ENCODE measurements around the gene MDGA2.
A peak's percentile ranks its signal among the peaks of the same experiment; 100 is the strongest.
"Not testable (repeated sequence)": the region's sequence is repeated elsewhere in the genome, so short reads cannot be mapped to it uniquely, and the experiment has no call there.

MDGA2 gene

DNA sequence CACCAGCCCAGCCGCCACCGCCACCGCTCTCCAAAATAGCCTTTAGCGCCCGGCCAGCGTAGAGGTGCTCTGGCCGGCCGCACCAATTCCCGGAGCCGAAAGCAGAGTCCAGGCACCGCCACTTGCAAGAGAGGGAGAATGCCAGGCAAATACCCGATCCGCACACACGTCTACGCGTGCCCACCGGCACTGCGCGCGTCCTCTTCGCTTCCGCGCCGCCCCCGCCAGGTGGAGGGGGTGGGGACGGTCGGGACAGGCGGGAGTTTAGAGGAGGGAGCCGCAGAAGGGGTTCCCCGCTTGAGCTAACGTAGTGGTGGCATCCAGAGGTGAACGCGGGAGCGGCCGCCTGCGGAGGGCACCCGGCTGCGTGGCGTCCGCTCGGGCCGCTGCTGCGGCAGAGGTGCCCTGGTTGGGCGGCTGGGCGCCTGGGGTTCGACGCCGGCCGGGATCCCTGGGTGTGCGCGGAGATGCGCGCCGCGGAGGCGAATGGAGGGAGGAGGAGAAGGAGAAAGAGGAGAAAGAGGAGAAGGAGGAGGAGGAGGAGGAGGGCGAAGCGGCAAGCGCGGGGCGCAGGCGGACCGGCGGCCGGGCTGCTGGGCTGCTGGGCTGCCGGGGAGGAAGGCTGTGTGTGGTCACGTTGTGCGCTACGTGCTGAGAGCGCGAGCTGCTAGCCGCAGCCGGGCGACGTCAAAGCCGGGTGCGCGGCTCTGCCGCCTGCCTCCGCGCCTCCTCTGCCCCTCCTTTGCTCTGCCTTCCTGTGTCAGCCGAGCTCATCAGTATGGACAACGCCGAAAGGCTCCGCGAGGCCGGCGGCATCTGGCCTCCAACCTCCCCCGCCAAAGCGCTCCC lies at the start of gene MDGA2:
Gene MDGA2, minus strand, starts transcription at position 140 of the 849 bp plus-strand sequence.
- peak in 1 of 3 donors; percentile 9 for DNase-seq

DNA sequence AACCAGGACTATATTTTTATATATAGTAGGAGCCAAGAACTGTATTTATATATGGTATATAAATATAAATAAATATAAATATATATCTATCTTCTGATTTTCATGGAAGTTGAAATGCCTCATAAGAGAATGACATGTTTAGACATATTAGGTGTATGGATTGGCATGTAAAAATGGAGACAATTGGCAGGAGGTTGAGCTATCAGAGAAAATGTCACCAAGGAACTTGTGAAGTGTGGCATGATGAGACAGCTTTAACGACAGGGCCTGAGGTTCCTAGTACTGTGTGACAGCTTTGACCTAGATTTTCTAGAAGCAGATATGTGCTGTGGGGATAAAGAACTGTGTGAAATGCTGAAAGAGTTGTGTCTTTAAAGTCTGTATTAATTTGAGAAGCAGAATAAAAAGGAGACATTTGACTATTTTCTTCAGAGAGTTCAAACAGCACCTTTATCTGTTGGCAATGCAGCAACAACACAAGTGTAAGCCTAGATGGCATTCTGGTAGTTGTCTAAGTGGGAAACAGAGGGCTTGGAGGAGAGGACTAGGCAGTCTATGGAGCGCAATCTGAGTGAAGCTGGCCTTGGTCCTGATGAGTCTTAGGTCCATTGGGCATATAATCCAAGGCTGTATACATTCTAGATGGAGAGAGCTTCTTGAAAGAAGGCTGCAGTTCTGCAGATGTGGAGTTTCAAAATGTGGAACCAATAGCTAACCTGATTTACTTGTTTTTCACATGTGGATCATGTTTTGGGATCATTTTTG lies 47.7 kb upstream of the MDGA2 start:
- DNase-seq = no peak

DNA sequence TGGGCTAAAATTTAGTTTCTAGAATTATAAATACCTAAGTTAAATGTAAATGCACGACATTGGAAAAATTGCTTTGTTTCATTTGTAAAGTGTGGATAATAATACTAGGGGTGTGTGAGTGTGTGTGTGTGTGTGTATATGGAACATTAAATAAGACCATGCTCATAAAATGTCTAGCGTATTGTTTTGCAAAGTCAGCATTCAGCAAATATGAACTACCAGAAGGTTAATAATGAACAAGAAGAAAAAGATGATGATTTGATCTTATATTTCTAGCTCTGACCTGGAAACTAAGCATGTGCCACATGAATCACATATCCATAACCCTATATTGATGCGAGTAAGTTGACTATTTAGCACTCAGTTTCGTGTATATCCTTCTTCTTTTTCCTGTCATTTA lies 44.9 kb upstream of the MDGA2 start:
- no peak for DNase-seq

DNA sequence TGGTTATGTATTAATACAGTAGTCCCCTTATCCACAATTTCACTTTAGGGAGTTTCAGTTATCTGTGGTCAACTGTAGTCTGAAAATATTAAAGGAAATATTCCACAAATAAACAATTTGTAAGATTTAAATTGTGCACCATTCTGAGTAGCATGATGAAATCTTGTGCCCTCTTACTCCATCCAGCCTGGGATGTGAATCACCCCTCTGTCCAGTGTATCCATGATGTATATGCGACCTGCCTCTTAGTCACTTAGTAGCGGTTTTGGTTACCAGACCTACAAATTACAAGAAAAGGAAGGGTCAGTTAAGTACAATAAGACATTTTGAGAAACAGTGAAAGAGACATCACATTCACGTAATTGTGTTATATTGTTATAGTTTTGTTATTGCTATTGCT lies 39.9 kb upstream of the MDGA2 start:
- DNase-seq = peak in 2 of 3 donors; percentile 1 to 20

DNA sequence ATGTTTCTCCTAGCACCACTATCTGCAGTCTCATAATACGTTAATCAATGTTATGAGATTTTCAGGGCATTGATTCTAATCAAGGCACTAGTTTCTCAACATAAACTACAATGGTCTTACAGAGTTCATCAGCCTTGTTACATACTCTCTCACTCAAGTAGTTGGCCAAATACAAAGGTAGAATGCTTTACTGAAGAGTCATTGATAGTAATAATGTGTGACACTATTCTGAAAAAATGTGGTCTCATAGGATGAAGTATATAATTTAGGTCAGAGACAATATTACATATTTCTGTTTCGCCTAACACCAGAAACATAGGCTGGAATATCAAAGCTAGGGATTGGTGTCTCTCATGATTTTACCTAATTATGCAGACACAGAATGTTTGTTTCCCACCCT lies 35.2 kb upstream of the MDGA2 start:
- no peak for DNase-seq

DNA sequence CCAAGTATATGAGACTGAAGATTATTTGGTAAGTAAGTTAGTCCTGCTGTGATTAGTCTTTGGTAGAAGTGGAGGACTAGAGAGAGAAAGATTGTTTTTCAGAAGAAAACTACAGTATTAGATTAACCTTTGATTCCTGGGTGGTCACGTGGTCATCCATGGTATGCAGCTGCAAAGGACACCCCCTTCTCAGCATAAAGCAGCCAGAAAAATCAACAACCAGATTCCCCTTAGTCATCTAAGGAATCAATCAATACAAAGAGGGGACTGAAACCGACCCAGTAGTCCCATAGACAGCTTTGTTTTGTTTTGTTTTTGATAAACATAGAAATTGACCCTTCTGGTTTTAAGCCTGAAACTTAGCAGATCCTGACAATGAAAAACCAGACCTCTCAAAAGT lies 30.3 kb upstream of the MDGA2 start:
- DNase-seq = no peak

DNA sequence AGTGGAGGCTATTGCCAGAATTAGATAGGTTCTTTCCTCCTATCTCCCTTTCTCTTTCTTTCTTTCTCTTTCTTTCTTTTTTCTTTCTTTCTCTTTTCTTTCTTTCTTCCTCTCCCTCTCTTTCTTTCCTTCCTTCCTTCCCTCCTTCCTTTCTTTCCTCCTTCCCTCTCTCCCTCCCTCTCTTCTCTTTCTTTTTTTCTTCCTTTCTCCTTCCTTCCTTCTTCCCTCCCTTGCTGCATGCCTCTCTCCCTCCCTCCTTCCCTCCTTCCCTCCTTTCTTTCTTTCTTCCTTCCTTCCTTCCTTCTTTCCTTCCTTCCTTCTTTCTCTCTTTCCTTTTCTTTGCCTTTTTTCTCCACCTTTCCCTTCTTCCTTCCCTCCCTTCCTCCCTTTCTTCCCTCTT lies 16.4 kb upstream of the MDGA2 start:
- no peak for DNase-seq

DNA sequence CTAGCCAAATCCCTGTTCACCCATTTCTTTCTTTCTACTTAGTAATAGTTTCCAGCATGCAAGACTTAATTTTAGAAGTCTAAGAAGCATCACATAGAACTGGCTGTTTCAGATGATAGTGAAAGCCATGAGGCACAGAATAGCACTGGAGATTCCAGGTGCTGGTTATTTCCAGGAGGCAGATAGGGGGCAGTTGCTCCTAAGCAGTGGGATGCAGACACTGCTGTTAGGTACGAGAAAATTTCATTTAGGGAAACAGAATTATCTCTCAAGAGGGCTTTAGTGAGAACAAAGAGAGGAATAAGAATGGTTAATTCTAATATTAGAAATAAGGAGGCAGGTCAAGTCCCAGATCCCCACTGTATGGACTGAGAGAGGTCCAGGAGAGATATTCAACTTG lies 3.6 kb upstream of the MDGA2 start:
- no peak for DNase-seq

DNA sequence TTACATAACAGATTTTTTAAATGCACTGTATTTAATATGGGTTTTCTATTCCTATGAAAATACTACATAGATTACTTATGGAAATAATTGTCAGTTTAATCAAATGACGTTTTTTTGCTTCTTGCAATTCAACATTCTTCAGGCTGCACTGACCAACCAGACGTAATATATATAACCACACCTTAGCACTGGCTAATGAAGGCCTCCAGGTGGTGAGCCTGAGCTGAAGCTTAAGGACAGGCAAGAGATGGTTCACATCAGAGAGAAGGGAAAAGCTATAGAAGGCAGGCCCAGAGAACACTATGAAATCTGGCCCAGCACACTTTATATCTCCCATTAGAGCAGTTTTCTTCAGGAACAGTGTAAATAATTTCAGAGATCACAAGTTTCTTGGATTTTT lies 2.8 kb upstream of the MDGA2 start:
- no peak for DNase-seq

DNA sequence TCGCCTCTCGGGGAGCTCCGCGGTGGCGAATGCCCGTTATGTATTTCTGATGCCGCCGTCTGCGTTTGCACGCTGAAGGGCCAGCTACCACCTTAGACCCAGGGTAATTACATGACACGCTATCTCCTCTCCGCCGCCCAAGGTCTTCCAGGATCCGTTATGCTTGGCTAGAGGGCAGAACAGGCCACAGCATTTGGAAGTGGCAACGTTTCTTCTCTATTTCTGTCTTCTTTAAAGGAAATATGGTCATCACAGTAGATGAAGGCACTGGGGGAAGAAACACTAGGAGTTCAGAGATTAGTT lies 861 bp upstream of the MDGA2 start:
- no peak for DNase-seq

DNA sequence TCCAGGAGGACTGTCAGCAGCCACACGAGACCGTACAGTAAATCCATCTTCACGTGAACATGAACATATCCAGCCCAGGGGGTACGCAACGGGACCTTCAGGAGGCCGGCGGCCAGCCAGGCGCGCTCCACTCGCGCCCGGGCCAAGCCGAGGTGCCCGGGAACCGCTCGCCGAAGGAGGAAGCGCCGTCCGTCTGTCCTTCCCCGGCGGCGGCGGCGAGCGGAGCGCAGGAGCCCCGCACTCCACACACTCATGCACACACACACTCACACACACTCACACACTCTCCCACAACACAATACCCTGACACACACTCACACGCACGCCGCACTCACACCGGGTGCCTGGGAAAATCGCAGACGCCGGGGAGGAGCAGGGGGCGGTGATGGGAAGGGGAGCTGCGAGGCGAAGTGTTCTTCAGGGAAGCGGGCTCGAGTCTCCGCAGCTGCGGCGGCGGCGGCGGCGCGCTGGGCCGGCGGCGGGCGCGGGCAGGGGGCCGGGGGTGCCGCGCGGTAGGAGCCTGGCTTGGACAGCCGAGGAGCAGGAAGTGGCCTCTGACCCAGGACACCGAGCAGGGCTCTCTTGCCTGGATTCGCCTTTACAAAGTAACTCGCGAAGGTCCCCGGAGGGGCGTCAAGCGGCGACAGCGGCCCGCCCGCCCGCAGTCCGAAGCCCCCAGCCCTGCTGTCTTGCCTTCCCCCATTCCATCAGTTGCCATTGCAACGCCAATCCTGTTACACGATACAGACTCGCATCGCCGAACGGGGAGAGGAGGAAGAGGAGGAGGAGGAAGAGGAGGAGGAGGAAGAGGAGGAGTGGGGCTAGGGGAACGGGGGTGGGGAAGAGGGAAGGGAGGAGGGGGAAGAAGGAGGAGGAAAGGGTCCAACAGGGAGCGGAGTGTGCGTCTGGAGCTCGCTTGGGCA lies 601 bp downstream of the MDGA2 start:
- peak in 1 of 3 donors; percentile 12 for DNase-seq

DNA sequence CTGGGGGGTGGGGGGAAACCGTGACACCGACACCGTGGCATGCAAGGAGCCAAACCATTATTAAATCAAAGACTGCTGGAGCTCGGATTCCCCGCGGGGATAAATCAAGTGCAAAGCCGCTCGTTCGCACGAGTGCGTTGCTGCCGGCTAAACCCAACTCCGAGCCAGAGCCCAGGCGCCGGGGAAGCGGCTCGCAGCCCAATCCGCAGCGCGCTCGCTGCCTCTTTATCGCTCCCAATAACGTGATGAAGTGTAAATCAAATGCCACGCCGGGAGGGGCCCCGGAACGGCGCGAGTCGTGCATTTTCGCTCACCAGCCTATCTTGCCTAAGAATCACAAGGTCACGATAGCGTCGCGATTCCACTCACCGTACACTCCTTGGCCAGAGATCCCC lies 1.3 kb downstream of the MDGA2 start:
- no peak for DNase-seq

DNA sequence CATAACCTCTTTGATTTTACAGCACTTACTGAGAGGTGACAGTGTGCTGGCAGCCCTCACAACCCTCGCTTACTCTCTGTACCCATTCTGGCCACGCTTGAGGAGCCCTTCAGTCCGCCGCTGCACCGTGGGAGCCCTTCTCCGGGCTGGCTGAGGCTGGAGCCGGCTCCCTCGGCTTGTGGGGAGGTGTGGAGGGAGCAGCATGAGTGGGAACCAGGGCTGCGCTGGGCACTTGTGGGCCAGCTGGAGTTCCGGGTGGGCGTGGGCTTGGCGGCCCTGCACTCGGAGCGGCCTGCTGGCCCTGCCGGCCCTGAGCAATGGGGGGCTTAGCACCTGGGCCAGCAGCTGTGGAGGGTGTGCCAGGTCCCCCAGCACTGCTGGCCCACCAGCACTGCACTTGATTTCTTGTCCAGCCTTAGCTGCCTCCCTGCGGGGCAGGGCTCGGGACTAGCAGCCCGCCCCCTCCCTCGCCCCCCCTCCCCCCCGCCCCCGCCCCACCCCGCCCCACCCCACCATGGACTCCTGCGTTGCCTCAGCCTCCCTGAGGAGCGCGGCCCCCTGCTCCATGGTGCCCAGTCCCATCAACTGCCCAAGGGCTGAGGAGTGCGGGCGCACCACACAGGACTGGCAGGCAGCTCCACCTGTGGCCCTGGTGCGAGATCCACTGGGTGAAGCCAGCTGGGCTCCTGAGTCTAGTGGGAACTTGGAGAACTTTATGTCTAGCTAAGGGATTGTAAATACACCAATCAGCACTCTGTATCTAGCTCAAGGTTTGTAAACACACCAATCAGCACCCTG lies 9.9 kb downstream of the MDGA2 start:
- no peak for DNase-seq

DNA sequence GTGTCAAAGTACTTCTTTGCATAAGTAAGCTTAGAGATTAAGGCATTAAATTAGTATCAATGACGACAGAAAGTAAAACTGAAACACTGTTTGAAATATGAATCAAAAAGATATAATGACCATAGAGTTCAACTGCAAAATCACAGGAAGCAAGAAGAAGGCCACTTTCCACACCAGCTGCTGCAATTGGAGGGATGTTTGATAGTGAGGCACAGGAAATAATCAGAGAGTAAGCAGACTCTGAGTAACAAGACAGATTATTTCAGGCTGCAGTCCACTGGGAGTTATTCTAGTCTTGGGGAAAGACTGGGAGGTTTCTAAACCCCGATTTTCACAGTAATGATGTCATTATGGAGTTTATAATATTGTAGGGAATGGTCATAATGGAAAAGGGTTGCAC lies 12.9 kb downstream of the MDGA2 start:
- no peak for DNase-seq

DNA sequence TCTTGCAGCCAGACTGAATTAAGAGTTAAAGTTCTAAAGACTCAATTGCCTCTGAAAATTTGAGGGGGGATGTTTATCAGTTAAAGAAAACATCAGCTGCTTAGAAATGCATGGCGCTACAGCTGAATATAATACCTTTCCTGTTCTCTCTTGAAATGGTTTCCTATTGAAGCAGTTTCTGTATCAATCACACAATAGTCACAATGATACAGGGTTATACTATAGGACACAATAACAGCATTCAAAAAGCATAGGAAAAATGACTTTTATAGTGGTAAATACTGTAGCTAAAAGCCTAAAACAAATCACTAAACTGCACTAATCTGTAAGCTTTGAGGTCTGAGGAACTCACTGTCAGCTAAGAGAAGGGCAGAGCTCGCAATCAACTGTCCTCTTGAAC lies 15.2 kb downstream of the MDGA2 start:
- DNase-seq = no peak

DNA sequence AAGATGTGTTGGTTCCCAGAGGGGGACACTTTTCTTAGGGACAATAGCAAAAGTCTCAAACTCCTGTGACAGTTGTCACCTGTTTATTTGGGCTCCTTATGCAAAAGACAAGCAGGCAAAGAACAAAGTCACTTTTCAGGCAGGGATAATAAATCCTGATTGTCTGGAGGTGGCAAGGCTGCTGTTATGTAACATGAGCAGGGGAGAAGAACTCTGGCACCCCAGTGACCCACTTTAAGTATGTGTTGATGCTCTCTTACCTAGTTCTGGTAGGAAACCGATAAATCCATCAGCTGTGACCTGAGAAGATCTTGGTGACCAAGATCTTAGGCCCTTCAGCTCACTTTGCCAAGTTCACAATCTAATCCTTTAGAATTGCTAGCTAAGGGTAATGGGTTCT lies 17.4 kb downstream of the MDGA2 start:
- no peak for DNase-seq

DNA sequence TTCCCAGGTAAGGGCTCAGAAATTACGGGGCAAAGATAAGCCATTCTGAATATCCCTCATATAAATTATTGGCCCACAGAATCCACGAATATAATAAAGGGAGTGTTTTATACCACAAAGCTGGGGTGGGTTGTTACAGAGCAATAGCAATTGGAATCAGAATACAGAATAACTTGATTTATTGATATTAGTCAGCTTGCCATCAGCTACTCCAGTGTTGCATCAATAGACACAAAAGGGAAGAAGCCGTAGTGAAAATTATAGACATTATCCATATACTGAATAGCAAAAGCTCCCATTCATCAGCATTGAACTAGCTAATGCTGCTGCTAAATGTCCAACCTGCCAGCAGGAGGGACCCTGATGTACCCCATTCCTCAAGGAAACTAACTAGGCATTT lies 18.3 kb downstream of the MDGA2 start:
- DNase-seq = no peak

DNA sequence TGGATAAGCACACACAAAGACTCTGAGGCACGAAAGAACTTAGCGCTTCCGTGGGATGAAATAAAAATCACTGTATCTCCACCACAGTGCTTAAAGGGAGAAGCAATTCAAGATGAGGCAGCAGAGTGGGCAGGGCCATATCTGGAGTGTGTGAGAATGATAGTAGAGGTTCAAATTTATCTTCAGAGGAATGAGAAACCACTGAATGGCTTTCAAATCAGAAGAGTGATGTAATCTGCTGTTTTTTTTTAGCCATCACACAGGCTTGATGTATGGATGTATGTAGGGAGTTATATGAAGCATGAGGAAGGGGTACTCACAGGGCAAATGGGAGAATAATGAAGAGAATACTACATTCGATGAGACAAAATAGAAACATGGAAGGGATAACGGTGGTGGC lies 24.1 kb downstream of the MDGA2 start:
- DNase-seq = no peak

DNA sequence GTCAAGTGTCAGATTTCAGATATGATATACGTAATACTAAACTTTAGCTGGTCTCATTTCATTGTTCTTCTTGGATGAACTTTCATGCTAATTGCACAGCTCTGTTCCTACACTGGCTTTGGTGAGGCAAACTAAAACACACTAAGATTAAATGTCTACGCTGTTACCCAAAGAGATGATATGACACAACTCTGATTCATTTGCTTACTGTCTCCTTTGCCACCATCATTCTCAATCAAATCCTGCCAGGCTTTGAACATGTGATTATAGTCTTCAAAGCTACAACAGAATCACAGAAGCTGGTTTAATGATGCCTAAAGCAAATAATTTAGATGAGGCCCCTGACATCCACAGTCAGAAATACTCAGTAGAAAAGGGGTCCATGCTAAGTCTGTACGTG lies 37.7 kb downstream of the MDGA2 start:
- no peak for DNase-seq

DNA sequence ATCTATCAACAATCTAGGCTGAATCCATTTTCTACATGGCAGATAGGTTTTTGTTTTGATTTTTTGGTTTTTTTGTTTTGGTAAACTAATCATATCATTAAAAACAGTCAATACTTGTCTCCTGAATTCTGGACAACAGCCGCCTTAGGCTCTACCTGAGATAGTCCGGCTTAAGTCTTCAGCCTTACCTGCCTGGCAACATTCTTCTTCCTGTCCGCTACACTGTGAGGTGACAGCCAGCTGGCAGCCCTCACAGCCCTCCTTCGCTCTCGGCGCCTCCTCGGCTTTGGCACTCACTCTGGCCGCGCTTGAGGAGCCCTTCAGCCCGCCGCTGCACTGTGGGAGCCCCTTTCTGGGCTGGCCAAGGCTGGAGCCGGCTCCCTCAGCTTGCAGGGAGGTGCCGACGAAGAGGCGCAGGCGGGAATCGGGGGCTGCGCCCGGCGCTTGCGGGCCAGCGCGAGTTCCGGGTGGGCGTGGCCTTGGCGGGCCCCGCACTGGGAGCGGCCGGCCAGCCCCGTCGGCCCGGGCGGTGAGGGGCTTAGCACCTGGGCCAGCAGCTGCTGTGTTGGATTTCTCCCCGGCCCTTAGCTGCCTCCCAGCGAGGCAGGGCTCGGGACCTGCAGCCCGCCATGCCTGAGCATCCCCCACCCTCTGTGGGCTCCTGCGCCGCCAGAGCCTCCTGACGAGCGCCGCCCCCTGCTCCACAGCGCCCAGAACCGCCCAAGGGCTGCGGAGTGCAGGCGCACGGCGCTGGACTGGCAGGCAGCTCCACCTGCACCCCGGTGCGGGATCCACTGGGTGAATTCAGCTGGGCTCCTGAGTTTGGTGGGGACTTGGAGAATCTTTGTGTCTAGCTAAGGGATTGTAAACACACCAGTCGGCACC lies 49.0 kb downstream of the MDGA2 start:
- no peak for DNase-seq

DNA sequence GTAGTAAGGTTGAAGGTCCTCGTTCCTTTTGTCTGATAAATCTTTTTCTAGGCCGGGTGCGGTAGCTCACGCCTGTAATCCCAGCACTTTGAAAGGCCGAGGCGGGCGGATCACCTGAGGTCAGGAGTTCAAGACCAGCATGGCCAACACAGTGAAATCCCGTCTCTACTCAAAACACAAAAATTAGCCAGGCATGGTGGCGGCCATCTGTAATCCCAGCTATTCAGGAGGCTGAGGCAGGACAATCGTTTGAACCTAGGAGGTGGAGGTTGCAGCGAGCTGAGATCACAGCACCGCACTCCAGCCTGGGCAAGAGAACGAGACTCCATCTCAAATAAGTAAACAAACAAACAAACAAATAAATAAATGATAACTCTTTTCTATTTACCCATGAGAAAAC lies 51.3 kb downstream of the MDGA2 start:
- not testable (repeated sequence) for DNase-seq

DNA sequence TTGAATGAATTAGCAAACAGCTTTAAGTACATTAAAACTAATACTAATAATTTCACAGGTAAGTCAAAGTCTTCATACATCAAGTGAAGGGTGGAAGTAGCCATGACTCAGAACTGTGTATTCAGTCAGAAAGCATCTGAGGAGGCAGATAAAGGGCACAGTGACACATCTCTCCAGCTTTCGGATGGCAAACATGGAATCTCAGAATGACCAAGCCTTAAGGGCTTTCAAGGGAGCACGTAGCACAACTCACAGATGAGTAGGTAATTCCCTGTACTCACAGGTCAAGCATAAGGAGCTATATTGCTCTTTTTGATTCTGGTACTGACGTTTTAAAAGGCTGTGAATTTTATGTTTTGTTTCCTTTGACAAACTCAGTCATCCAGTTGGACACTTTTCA lies 56.0 kb downstream of the MDGA2 start:
- no peak for DNase-seq

All from suppressor macrophage treated with lipopolysaccharide for 1 hour (primary cell).